ENCODE measurements around the gene SERPING1.

GRCh38 chr11:57659669-57660068, 62.2 kb downstream of the SERPING1 start:
- TF ChIP-seq EP300 (IDR thresholded peaks at IDR 0.05; ENCODE audit: borderline replicate concordance in 1 of 2, low read depth in 1 of 2, low read length in 1 of 2) (no peak), CTCF (IDR thresholded peaks at IDR 0.05) (no peak), TAF1 (IDR thresholded peaks at IDR 0.05; ENCODE audit: borderline replicate concordance, low read depth, low read length) (no peak), NFIC (IDR thresholded peaks at IDR 0.05; ENCODE audit: borderline replicate concordance) (no peak), EZH2phosphoT487 (IDR thresholded peaks at IDR 0.05; ENCODE audit: borderline replicate concordance, low read depth) (no peak), RFX5 (IDR thresholded peaks at IDR 0.05; ENCODE audit: low read length) (no peak), POLR2AphosphoS5 (IDR thresholded peaks at IDR 0.05; ENCODE audit: low read depth, low read length) (no peak), TEAD4 (IDR thresholded peaks at IDR 0.05; ENCODE audit: borderline replicate concordance, insufficient read depth) (no peak), SMC3 (IDR thresholded peaks at IDR 0.05; ENCODE audit: low read depth, low read length) (no peak), USF1 (IDR thresholded peaks at IDR 0.05; ENCODE audit: borderline replicate concordance, low read depth) (no peak), RXRA (IDR thresholded peaks at IDR 0.05; ENCODE audit: borderline replicate concordance, low read depth) (no peak), FOXM1 (IDR thresholded peaks at IDR 0.05; ENCODE audit: low read depth) (no peak)
